PFSK-1 (cell line): ENCODE data around the gene MYRFL.

Experiments used
- FOXP2 ChIP-seq: optimal IDR thresholded peaks from 2 replicates; pipeline ENCODE3; 2011; ENCODE audit warnings: borderline replicate concordance, control low read depth, inconsistent platforms; ENCODE audit not compliant: insufficient read depth; ENCODE audit errors: extremely low read length, extremely low read depth
- POLR2AphosphoS5 ChIP-seq: IDR thresholded peaks from 2 replicates; pipeline ENCODE4 v1.6.1; 2012; ENCODE audit warnings: low read depth, mild to moderate bottlenecking, control low read depth, low read length, moderate library complexity
- SIN3A ChIP-seq: IDR thresholded peaks from 2 replicates; pipeline ENCODE4 v1.6.1; 2012; ENCODE audit warnings: mild to moderate bottlenecking, low read length, moderate library complexity, borderline replicate concordance; ENCODE audit not compliant: insufficient read depth
- TAF1 ChIP-seq: IDR thresholded peaks from 2 replicates; pipeline ENCODE4 v1.6.1; 2012; ENCODE audit warnings: low read length, control low read depth, borderline replicate concordance; ENCODE audit not compliant: insufficient read depth
- TF ChIP-seq, protein P1 (sequence below), 2 experiments: IDR thresholded peaks; 2 replicates each; pipeline versions ENCODE4 v1.6.1 to v1.8.0; 2011 to 2012; ENCODE audit warnings: low read depth in 2 of 2, low read length in 2 of 2, control low read depth in 1 of 2, inconsistent platforms in 1 of 2, mild to moderate bottlenecking in 1 of 2, moderate library complexity in 1 of 2; ENCODE audit not compliant: insufficient read depth in 1 of 2

DNA sequence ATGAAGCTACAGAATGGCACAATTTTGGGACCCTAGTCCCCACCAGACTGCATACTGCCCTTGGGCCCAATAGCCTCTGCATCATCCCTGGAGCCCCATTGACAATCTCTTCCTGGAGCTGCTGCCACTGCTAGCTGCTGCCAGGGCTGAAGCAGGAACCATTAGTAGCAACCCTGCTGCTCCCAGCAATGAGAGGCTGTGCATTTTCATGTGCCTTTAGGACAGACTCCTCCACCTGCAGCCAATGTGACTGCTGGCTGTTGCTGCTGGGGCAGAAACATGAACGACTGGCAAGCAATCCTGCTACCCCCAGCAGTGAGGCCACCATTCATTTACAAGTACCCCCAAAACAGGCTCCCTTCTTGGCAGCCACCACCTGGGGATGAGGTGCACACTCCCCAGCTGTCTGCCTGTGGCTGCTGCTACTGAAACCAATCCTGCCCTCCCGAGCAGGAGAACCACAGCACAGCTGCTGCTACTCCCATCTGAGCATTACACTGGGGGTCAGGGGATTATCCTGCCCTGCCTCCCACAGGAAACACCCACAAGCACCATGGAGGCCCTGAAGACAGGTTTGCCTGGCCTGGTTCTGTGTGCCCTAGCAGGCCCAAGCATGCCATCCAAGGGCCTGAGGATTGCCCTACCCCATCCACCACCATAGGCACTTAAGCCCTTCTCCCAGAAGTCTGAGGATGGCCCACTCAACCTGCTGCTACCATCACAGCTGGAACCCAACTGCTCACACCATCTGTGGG lies 181.0 kb downstream of the MYRFL start:
- no peak for TF ChIP-seq SIN3A
- TF ChIP-seq, protein P1, sequence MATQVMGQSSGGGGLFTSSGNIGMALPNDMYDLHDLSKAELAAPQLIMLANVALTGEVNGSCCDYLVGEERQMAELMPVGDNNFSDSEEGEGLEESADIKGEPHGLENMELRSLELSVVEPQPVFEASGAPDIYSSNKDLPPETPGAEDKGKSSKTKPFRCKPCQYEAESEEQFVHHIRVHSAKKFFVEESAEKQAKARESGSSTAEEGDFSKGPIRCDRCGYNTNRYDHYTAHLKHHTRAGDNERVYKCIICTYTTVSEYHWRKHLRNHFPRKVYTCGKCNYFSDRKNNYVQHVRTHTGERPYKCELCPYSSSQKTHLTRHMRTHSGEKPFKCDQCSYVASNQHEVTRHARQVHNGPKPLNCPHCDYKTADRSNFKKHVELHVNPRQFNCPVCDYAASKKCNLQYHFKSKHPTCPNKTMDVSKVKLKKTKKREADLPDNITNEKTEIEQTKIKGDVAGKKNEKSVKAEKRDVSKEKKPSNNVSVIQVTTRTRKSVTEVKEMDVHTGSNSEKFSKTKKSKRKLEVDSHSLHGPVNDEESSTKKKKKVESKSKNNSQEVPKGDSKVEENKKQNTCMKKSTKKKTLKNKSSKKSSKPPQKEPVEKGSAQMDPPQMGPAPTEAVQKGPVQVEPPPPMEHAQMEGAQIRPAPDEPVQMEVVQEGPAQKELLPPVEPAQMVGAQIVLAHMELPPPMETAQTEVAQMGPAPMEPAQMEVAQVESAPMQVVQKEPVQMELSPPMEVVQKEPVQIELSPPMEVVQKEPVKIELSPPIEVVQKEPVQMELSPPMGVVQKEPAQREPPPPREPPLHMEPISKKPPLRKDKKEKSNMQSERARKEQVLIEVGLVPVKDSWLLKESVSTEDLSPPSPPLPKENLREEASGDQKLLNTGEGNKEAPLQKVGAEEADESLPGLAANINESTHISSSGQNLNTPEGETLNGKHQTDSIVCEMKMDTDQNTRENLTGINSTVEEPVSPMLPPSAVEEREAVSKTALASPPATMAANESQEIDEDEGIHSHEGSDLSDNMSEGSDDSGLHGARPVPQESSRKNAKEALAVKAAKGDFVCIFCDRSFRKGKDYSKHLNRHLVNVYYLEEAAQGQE (IDR thresholded peaks at IDR 0.05; ENCODE audit: insufficient read depth in 1 of 2, low read depth in 2 of 2, low read length in 2 of 2): no peak
- no peak for TF ChIP-seq TAF1
- TF ChIP-seq POLR2AphosphoS5: no peak
- no peak for TF ChIP-seq FOXP2
